Activated CD4-positive, CD25-positive, alpha-beta regulatory T cell treated with anti-CD3 and anti-CD28 coated beads, Interleukin-2, amount 50 U/mL, for 72 hours (primary cell): ENCODE measurements around the gene ARFIP1.

Source experiments
- DNase-seq: peaks from one replicate; pipeline ENCODE4 v3.0.0; 2021

The ARFIP1 gene

DNA sequence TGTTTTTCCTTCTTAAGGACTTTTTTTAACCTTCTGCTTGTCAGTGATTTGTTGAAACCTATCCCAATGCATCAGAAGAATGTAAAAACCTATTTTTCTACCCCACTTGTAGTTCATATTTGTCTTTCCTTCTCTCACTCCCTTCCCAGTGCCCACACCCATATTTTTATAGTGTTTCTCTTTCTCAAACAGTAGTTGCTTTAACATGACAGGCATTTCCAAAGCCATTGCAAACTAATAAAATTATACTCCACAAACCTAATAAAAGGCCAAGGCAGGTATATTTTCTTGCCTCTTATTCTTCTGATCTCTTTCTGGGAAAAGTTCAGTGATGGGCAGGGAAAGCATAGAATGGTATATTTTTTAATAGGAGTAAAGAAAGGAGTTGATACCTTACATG is 120.6 kb downstream of the ARFIP1 start:
- DNase-seq: no peak

DNA sequence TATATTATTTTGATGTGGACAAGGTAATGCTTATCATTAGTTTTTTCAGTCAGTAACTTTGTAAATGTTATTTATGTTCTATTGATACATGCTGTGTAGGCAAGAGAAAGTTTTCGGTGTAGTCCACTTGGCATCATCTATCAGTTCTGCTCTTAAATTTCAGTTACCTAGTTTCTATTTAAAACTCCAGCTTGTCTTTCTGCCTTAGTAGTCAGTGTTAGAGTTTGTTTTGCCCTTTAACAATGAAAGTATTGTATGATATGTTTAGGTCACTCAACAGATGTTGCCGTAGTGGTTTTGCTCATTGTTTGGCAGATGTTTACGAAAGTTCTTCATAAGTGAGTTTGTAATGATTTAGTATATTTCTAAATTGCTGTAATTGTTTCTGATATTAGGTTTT is 121.5 kb downstream of the ARFIP1 start:
- DNase-seq: no peak

DNA sequence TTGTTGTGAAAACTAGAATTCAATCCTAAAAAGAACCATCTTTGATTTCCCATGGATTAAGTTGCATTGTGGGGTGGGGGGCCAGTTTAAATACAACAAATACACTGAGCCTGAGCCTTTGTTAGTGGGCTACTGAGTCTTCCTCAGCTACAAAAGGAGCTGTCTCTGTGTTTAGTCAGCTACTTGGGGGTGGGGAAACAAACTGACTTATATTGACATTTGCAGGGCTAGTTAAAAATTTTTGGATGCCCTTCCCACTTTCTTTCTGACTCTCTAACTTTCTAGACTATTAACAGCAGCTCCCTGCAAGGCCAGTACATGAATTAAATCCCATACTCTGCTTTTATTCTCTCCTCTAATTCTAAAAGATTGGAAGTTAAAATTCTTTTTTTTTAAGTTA is 123.9 kb downstream of the ARFIP1 start:
- no peak for DNase-seq

DNA sequence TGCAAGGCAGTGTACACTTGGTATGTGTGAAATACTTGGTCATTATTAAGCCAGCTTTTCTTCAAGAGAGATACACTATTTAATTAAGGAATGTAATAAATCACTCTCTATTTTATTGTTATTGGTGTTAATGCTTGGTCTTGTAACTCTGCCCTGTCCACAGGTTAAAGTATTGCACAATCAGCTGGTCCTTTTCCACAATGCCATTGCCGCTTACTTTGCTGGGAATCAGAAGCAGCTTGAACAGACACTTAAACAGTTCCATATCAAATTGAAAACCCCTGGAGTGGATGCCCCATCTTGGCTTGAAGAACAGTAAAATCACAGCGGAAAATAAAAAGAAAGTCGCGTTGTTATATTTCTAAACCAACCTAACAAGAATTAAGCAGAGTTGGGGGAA is 130.1 kb downstream of the ARFIP1 start:
- no peak for DNase-seq

DNA sequence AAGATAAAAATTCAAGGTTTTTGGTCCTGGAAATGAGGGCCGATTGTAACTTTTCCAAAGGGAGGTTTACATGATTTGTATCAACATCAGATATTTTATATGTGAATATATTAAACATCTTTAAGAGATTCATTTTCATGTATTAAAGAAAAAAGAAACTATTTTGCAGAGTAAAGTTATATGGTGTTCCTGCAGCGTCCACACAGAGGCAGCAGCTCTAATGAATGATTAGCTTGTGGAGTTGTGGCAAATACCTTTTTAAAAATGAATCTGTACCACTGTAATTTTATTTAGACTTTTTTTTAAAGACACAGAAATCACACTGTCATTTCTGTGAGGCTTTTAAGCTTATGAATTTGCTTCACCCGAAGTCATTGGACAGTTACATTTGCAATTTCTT is 130.8 kb downstream of the ARFIP1 start:
- no peak for DNase-seq

DNA sequence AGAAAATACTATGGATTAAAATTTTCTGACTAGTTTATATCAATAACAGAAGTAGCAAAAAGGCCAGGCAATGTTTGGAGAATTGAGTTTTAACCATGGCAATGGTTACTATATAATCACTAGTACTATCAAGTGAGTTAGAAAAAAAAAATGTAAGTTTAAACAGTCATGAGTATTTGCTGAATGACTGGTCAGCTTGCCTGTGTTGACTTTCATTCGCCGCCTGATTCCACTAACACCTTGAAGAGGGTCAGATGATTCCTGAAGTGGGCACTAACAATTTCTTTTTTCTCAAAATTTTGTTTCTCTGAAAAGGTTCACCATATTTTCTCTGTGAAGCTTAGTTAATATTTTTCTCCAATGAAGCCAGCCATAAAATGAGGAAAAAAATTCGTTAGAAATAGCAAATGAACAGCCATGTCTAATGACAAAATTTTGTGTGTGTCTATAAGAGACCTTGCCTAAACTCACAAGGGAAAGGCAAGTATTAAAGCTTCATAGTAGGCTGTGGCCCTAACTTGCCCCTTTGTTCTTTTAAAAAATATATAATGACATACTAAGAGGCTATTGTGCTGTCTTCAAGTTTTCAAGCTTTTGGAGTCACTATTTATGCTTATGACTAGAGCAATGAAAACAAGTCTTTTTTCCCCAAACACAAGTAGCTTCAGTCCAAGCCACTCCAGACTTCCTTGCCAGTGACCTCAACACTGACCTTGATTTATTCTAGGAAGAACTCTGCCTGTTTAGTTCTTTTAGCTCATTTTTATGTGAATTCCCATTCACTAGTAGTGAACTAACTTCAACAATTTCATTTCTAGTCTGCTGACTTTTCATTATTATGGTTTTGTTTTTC is 138.0 kb downstream of the ARFIP1 start:
- DNase-seq: no peak

DNA sequence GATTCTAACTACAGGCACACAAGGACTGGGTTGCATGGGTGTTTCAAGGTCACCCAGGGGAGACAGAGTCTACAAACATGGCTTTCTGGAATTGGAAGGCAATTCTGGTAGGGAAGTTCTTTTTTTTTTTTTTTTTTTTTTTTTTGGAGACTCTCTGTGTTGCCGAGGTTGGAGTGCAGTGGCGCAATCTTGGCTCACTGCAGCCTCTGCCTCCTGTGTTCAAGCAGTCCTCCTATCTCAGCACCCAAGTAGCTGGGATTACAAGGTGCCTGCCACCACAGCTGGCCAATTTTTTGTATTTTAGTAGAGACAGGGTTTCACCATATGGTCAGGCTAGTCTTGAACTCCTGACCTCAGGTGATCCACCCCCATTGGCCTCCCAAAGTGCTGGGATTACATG is 140.1 kb downstream of the ARFIP1 start:
- DNase-seq: no peak

DNA sequence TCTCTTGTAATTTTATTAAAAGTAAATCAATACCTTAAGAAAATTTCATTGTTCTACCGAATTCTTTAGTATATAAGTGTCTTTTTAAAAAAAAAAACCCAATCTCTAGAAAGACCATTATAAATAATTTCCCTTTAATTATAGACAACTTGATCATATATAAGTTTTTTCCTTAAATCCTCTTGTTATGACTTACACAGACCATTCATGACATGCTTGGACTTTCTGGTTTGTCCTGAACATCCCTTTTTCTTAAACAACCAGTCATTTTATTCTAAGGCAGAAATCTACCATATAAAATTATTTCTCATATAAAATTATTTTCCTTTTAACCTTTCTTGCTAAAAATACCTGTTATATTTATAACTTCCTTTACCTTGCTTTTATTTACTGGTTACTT is 141.0 kb downstream of the ARFIP1 start:
- DNase-seq: no peak

DNA sequence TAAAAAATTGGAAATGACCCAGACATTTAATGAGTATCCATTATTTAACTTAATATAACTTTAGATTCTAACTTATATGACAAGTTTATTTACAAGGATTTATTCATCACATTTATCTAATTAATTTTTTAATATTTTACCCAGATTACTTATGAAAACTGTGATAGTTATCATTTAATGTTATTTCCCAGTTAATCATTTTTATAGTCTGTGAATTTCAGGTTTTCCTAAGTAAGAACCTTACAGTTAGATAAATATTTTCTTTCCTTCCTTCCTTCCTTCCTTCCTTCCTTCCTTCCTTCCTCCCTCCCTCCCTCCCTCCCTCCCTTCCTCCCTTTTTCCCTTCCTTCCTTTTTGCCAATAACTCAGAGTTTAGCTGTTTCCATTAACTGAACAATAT is 141.5 kb downstream of the ARFIP1 start:
- DNase-seq: no peak

DNA sequence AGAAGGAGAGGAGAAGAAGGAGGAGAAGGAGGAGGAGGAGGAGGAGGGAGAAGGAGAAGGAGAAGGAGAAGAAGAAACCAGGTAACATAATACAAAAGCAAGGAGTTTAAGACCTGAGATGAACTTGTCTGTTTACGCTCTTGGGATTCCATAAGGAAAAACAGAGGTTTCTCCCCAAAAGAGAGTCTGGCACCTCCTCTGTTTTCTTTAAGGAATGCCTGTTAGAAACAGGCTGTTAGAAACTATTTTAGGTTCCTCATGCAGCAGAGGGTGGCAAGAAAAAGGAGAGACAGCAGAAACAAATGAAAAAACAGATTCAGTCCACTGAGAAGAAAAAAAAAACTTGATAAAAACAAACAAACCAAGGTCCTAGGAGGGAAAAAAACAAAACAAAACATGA is 146.1 kb downstream of the ARFIP1 start:
- no peak for DNase-seq

DNA sequence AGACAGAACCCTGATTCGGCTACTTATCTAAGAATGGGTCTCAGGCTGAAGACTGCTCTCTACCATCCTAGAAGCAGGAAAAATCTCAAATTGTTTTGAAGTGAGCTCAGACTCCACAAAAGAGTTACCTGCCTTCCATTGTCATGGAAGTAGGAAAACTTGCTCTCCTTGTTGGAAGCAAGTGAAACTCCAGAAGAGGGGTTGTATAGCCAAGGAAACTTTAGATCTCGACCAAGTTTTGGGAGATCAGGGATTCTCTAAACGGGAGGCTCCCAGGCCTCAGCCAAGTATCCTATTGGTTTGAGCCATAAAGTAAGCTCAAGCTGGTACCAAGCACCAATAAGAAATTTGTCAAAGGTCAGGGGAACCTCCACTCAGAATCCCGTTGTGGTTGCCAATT is 147.2 kb downstream of the ARFIP1 start:
- no peak for DNase-seq

DNA sequence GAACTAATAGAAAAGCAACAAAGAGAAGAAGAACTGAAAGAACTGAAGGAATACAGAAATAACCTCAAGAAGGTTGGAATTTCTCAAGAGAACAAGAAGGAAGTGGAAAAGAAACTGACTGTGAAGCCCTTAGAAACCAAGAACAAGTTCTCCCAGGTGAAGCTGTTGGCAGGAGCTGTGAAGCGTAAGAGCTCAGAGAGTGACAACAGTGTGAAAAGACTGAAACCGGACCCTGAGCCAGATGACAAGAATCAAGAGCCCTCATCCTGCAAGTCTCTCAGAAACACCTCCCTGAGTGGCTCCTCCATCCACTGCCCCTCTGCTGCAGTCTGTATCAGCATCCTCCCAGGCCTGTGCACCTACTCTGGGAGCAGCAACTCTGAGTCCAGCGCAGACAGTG is 148.0 kb downstream of the ARFIP1 start:
- DNase-seq: no peak

DNA sequence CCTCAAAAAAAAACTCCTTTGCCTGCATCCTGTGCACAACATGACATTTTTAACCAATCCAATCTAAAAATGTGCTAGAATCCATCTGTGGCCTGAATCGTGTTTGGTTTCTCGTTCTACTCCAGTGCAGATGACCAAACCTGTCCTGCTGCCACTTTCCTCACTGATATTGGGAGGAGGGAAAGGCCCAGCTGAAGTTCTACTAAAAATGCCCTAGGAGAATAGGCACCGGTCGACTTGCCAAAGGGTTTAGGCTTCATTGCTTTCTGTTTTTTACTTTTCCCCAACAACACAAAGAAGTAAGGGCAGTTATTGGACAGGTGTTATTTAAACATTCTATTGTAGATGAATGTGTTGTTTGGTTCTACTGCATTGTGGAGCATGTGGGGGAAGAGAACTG is 148.5 kb downstream of the ARFIP1 start:
- no peak for DNase-seq

DNA sequence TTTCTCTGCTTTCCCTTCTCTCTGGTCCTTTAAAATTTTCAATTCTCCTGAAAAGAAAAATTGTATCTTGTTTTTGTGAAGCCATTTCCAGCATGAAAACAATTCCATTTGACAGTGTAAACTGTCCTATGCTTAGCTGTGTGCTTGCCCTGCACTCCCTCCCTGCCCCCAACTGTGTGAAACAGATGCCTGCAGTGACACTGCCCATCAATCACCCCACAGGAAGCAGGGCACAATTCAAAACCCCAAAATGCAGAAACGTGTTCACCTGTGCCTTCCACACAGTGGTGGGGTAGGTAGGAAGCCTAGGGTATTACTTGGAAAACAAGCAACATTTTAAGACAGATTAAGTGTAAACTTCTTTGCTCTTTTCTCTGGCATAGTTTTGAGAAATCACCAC is 150.1 kb downstream of the ARFIP1 start:
- no peak for DNase-seq

DNA sequence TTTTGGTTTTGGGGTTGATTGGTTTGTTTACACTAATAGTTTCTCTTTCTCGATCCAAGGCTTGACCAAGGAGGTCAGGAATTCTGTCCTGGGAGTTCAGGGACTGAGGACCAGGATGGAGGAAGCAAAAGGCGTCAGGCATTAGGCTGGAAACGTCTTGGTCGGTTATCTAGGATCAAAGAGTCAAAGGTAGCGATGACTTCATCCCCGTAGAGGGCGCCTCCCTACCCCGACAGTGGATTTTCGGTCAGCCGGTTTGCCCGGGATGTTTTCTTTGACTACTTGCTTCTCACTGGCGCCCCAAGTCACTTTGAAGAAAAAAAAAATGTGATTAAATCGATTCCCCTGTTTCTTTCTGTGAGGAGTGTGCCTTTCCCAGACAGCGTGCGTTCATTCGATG is 155.4 kb downstream of the ARFIP1 start:
- DNase-seq: no peak

DNA sequence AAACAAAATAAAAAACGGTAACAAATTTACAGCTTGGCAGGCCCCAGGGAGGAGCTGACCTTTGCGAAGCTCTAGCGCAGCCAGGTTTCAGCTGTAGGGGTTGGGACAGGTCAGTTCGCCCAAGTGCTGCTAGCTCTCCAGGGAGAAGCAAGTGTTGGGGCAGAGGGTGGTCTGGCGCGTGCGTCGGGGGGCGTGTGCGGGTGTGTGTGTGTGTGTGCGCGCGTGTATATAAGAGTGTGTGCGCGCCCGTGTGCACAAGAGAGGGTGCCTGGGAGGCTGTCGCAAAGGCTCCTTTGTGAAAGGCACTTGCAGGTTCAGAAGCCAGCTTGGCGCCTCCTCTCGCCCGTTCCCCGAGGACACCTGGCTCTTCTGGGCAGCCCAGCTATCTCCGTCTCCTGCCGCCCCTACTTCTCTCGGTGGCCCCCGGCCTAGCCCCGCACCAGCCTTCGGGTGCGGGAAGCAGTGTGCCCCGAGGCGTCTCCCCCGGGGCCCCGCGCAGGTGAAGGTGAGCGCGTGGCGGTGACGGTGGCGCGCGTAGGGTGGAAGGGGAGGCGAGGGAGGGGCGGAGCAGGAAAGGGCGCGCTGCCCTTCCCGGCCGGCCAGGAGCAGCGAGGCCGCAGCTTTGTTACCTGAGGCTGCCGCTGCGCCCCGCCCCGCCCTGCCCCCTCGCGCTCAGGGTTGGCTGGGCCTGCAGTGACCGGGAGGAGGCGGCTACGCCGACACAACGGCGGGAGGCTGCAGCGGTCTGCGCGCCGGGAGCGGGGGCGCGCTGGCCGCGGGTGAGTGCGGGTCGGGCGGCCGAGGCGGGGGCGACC is 156.1 kb downstream of the ARFIP1 start, which contains the start of gene FHDC1:
Gene FHDC1, plus strand, starts transcription at position 693 of the 815 bp plus-strand sequence. CDS start 6,735 bp downstream, outside the sequence.
- DNase-seq: no peak

DNA sequence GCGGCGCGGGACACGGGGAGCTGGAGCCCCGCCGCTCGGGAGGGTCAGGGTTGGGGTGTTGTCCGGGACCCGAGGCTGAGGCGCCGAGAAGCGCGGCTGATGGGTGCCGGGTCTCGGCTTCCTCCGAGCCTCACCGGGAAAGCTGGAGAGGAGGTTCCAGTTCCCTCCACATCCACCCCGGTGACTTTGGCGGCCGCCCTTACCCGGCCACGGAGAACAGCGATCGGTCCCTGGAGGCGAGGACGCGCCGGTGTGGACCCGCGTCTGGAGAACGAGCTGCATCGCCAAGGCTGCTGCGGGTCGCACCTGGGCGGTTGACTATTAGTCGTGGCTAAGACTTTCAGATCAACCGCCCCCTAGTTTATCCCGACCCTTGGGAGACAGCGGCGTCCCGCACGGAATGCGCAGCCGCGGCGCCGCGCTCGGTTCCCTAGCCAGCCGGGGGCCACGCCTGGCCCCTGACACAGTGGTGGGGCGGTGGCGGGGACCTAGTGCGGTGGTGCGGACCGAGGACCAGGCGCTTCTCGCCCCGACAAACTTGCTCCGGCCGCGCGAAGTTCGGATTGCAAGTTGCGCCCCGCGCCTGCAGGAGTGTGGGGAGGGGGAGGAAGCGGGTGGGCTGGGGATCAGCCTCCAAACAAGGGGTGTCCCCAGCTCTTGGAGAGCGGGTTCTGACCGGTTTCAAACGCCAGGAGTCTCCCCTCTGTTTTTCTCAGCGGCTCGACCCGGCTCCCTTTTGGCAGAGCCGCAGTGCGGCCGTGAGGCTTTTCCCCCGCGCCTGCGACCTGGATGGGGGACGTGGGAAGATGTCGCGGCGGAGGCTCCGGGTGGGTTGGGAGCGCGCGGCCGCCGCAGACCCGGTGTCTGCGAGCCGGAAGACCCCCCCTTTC is 156.9 kb downstream of the ARFIP1 start:
- DNase-seq: no peak

DNA sequence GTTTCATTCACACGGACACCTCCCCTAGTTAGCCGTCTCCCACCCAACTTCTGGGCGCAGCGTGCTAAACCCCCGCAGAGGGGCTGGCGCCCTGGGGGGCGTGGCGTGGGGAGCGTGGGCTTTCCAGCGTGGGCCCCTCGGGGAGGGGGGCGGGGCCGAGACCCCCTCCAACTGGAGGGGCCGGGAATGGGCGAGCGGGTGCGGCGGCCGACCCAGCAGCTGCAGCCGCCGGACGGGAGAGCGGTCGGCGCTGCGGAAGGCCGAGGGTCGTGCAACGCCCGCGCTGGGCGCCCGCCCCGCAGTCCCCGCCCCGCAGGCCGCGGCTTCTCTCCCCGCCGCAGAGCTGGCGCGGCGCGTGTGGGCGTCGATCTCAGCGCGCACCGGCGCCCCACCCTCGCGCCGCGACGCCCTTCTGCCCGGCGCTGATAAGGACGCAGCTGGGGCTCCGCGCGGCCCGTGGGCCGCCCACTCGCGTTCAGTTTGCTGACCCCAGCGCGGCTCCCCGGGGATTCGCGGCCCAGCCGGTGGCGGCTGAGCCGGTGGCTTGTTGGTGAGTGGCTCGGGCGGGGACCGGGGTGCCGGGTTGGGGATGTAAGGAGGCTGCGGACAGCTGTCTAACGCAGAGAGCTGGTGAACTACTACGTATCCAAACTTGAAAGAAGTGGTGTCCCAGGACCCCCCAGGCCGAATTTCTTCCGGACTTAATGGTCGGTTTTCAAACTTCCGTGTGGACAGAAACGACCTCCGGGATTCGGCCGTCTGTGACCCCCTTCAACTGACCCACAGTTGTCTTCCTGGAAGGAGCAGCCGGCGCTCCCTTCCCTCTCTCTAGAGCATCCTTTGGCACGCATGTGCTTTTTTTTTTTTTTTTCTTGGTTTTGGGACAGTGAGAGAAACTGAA is 157.8 kb downstream of the ARFIP1 start:
- no peak for DNase-seq

DNA sequence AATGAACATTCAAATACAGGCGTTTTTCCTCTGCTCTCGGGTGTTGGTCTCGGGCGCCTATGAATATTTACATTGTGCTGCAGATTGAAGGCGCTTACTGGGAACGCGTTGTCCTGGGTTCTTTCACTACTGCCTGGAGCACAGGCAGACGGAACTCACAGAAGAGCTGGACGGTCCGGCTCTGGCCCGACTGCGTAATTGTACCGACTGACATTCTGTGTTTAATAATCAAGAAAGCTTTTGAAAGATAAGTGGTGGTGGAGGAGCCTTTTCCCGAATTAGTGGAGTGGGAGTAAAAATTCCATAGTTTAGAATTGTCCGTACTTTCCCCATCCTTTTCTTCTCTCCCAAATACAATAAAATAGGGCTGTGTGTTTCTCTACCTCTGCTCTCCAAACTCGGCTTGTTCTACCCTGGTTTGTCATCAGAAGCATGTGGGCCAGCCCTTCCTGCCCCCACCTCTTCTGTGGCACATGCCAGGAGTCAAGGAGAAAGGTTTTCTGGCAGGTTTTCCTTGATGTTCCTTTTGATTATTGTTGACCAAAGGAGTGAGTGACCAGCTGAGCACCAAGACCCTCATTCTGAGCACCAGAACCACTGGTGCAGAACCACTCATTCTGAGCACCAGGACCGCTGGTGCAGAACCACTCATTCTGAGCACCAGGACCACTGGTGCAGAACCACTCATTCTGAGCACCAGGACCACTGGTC is 158.6 kb downstream of the ARFIP1 start:
- no peak for DNase-seq

DNA sequence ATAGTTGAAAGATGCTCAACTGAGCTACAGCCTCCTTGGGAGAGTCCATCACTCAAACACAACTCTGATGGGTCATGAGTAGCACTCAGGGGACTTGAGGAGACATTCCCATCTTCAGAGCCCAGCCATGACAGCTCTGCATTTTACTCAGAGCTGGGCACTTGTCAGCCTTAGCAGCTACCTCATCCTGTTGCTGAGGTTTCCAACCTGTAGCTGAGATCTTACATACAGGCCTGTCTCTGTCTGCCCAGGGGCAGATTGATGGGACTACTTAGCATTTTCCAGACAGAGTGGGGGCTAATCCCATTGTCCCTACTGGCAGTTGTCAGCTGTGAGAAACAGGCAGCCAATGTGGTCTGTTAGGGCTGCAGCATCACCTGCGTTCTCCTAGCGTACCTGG is 159.9 kb downstream of the ARFIP1 start:
- DNase-seq: no peak

DNA sequence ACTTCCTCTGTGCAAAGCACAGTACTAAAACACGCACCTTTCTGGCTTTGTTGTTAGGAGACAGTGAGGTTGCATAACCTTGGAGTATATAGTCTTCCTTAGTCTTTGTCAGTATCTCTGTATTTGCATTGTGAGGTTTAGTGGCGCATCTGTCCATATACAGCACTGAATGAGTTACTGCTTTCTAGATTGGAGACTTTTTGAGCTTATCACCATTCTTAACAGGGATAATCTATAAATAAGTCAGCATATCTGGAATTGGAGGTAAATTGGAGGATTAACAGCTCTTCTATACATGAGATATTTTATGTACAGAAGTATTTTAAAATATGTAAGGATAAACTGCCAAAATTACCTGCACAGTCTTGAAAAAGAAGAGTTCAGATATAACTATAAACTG is 160.7 kb downstream of the ARFIP1 start:
- no peak for DNase-seq
